Hematopoietic multipotent progenitor cell (in vitro differentiated cells): Measurements from ENCODE around the gene FXYD5. TPM values are rescaled to one million over a fixed set of nuclear protein-coding genes. Genes with fewer than 3 reads are reported as not detected.

ENCODE experiments used
- DNase-seq, 3 donors: peaks; one replicate each; pipeline ENCODE4 v3.0.0-alpha.2; 2011 to 2015; ENCODE audit warnings: low read depth in 2 of 3, low spot score in 2 of 3
- total RNA-seq: library from RNA; depleted of rRNA; stranded (reverse); fragments of >200 nt; gene quantifications from one replicate; pipeline ENCODE4 v1.2.3, GENCODE V29; 2012

FXYD5 gene
- total RNA-seq, 1 donor, result 319 TPM

- no peak for DNase-seq
Observed at GRCh38 chr19:35155441-35155840, 906 bp downstream of the FXYD5 start.

GRCh38 chr19:35155981-35156672, 1.6 kb downstream of the FXYD5 start:
- DNase-seq, result no peak

- no peak for DNase-seq
Observed at GRCh38 chr19:35156673-35157014, 2.1 kb downstream of the FXYD5 start.

GRCh38 chr19:35157431-35157830, 2.9 kb downstream of the FXYD5 start:
- no peak for DNase-seq

- DNase-seq, result no peak
Observed at GRCh38 chr19:35159606-35160005, 5.1 kb downstream of the FXYD5 start.

- no peak for DNase-seq
Observed at GRCh38 chr19:35160629-35161433, 6.3 kb downstream of the FXYD5 start.

GRCh38 chr19:35161434-35161743, 6.9 kb downstream of the FXYD5 start:
- DNase-seq, result no peak

- DNase-seq, result no peak
Observed at GRCh38 chr19:35162471-35163326, 8.2 kb downstream of the FXYD5 start.

- DNase-seq, result no peak
Observed at GRCh38 chr19:35164418-35164817, 9.9 kb downstream of the FXYD5 start.

GRCh38 chr19:35165200-35166058, 10.9 kb downstream of the FXYD5 start:
- no peak for DNase-seq

- DNase-seq, result no peak
Observed at GRCh38 chr19:35166100-35167063, 11.8 kb downstream of the FXYD5 start.

GRCh38 chr19:35167251-35168119, 12.9 kb downstream of the FXYD5 start:
- peak in 2 of 3 donors; percentile 52 to 88 for DNase-seq

- no peak for DNase-seq
Observed at GRCh38 chr19:35168196-35168595, 13.7 kb downstream of the FXYD5 start.

GRCh38 chr19:35169221-35169995, 14.9 kb downstream of the FXYD5 start:
- no peak for DNase-seq

- DNase-seq, result no peak
Observed at GRCh38 chr19:35170359-35171061, 16.0 kb downstream of the FXYD5 start.

- DNase-seq, result peak in 1 of 3 donors; percentile 63
Observed at GRCh38 chr19:35171730-35172129, 17.2 kb downstream of the FXYD5 start.

- DNase-seq, result no peak
Observed at GRCh38 chr19:35174226-35174625, 19.7 kb downstream of the FXYD5 start.
